SK-N-SH (cell line): ENCODE measurements around the gene IL1RL2. TPM values are rescaled to one million over a fixed set of nuclear protein-coding genes. Genes with fewer than 3 reads are reported as not detected.

ENCODE experiments used
- CTCF ChIA-PET: fragments of 300-600, 350-600 bp; formaldehyde crosslinking; extraction: SDS; loops from one replicate; lab custom pipeline; 2021; lab: Yijun Ruan, JAX
- POLR2A ChIA-PET: fragments of 350-600 bp; sonication (Branson Sonifier 250); formaldehyde crosslinking; extraction: SDS; loops from one replicate; lab custom pipeline; 2020; ENCODE audit warnings: antibody characterized with exemption, inconsistent platforms; lab: Yijun Ruan, JAX
- DNase-seq: peaks from one replicate; pipeline ENCODE4 v3.0.0; 2012
- H2AFZ ChIP-seq: fragments of 200-600 bp; sonication (generic); 2 replicates; pipeline ENCODE4 v1.8.1; 2016; ENCODE audit warnings: antibody characterized with exemption, mild to moderate bottlenecking, low read depth
- H3F3A ChIP-seq: fragments of 200-600 bp; sonication (generic); replicated peaks from 2 replicates; pipeline ENCODE3; 2016; ENCODE audit warnings: antibody characterized with exemption, mild to moderate bottlenecking; ENCODE audit not compliant: insufficient read depth
- H3K27ac ChIP-seq, 2 experiments: fragments of 200-500 bp in 1 of 2; fragments of 200-600 bp in 1 of 2; sonication (Bioruptor generic) in 1 of 2; sonication (generic), shearing (Covaris generic) in 1 of 2; 2 replicates each; pipeline versions ENCODE4 v1.5.1 to v1.6.1; 2014 to 2016; ENCODE audit warnings: low read depth in 2 of 2, inconsistent platforms in 1 of 2, low read length in 1 of 2, mild to moderate bottlenecking in 1 of 2, mixed read lengths in 1 of 2
- H3K27me3 ChIP-seq: fragments of 200-600 bp; sonication (generic), shearing (Covaris generic); 2 replicates; pipeline ENCODE4 v1.6.1; 2016; ENCODE audit warnings: mixed run types; ENCODE audit not compliant: insufficient read depth
- H3K36me3 ChIP-seq, 2 experiments: fragments of 200-500 bp in 1 of 2; fragments of 200-600 bp in 1 of 2; sonication (Bioruptor generic) in 1 of 2; sonication (generic) in 1 of 2; replicated peaks in 1 of 2; 2 replicates each; pipeline versions ENCODE3 to v1.5.1; 2014 to 2016; ENCODE audit warnings: low read length in 1 of 2, mild to moderate bottlenecking in 1 of 2; ENCODE audit not compliant: insufficient read depth in 2 of 2, control insufficient read depth in 1 of 2
- H3K4me1 ChIP-seq, 2 experiments: fragments of 200-500 bp in 1 of 2; fragments of 200-600 bp in 1 of 2; sonication (Bioruptor generic) in 1 of 2; sonication (generic), shearing (Covaris generic) in 1 of 2; 2 replicates each; pipeline versions ENCODE4 v1.5.1 to v1.6.1; 2014 to 2016; ENCODE audit warnings: low read depth in 1 of 2, low read length in 1 of 2, mixed run types in 1 of 2; ENCODE audit not compliant: insufficient read depth in 2 of 2, control insufficient read depth in 1 of 2
- H3K4me2 ChIP-seq: fragments of 200-600 bp; sonication (generic), shearing (Covaris generic); 2 replicates; pipeline ENCODE4 v1.6.1; 2017; ENCODE audit warnings: mixed run types
- H3K4me3 ChIP-seq, 2 experiments: fragments of 200-500 bp in 1 of 2; fragments of 200-600 bp in 1 of 2; sonication (Bioruptor generic) in 1 of 2; sonication (generic), shearing (Covaris generic) in 1 of 2; 2 replicates each; pipeline versions ENCODE4 v1.5.1 to v1.8.1; 2014 to 2016; ENCODE audit warnings: low read depth in 2 of 2, inconsistent platforms in 1 of 2, low read length in 1 of 2, mild to moderate bottlenecking in 1 of 2, mixed read lengths in 1 of 2, moderate library complexity in 1 of 2
- H3K79me2 ChIP-seq: fragments of 200-600 bp; sonication (generic); 2 replicates; pipeline ENCODE4 v1.8.1; 2017; ENCODE audit warnings: mild to moderate bottlenecking; ENCODE audit not compliant: insufficient read depth
- H3K9ac ChIP-seq: fragments of 200-600 bp; sonication (generic); 2 replicates; pipeline ENCODE4 v1.6.1; 2017; ENCODE audit warnings: mixed run types
- H3K9me2 ChIP-seq: fragments of 200-600 bp; sonication (generic); 2 replicates; pipeline ENCODE4 v1.6.1; 2017; ENCODE audit warnings: mixed run types
- H3K9me3 ChIP-seq: fragments of 200-600 bp; sonication (generic); 2 replicates; pipeline ENCODE4 v1.6.1; 2017; ENCODE audit warnings: mixed run types, mild to moderate bottlenecking, moderate library complexity
- H4K20me1 ChIP-seq: fragments of 200-600 bp; sonication (generic); 2 replicates; pipeline ENCODE4 v1.6.1; 2017; ENCODE audit warnings: mild to moderate bottlenecking, mixed run types; ENCODE audit not compliant: insufficient read depth
- ELF1 ChIP-seq: IDR thresholded peaks from 2 replicates; pipeline ENCODE4 v1.4.0; 2012
- EZH2phosphoT487 ChIP-seq: fragments of 200-600 bp; sonication (generic); IDR thresholded peaks from 2 replicates; pipeline ENCODE4 v1.6.1; 2017; ENCODE audit warnings: low read depth, mixed run types, mild to moderate bottlenecking, antibody characterized with exemption, moderate library complexity, borderline replicate concordance
- FOSL2 ChIP-seq: IDR thresholded peaks from 2 replicates; pipeline ENCODE4 v1.4.0; 2012; ENCODE audit warnings: low read depth, mild to moderate bottlenecking, moderate library complexity, borderline replicate concordance
- FOXJ3 ChIP-seq: sonication (generic); formaldehyde crosslinking; IDR thresholded peaks from 2 replicates; pipeline ENCODE4 v1.5.1; 2020; ENCODE audit warnings: mild to moderate bottlenecking, missing genetic modification reagents
- FOXM1 ChIP-seq: IDR thresholded peaks from 2 replicates; pipeline ENCODE4 v1.4.0; 2012; ENCODE audit warnings: low read depth, mild to moderate bottlenecking
- GABPA ChIP-seq: IDR thresholded peaks from 2 replicates; pipeline ENCODE4 v1.4.0; 2012; ENCODE audit warnings: low read depth, mild to moderate bottlenecking
- GATA2 ChIP-seq: sonication (generic); formaldehyde crosslinking; IDR thresholded peaks from 2 replicates; pipeline ENCODE4 v1.5.0; 2020; ENCODE audit warnings: mild to moderate bottlenecking, missing genetic modification reagents
- MEF2A ChIP-seq: IDR thresholded peaks from 2 replicates; pipeline ENCODE4 v1.4.0; 2012; ENCODE audit warnings: low read depth, borderline replicate concordance
- MXI1 ChIP-seq: IDR thresholded peaks from 2 replicates; pipeline ENCODE4 v1.6.1; 2012; ENCODE audit warnings: mild to moderate bottlenecking, low read depth, low read length, improper control_type of control experiment
- NFIC ChIP-seq: IDR thresholded peaks from 2 replicates; pipeline ENCODE4 v1.4.0; 2012; ENCODE audit warnings: borderline replicate concordance
- NRF1 ChIP-seq: IDR thresholded peaks from 2 replicates; pipeline ENCODE4 v1.6.1; 2012; ENCODE audit warnings: low read depth, mild to moderate bottlenecking, low read length
- POLR2AphosphoS5 ChIP-seq: IDR thresholded peaks from 2 replicates; pipeline ENCODE4 v1.6.1; 2012; ENCODE audit warnings: low read depth, low read length
- RAD21 ChIP-seq: IDR thresholded peaks from 2 replicates; pipeline ENCODE4 v1.6.1; 2012; ENCODE audit warnings: mild to moderate bottlenecking, low read length
- REST ChIP-seq: IDR thresholded peaks from 2 replicates; pipeline ENCODE4 v1.6.1; 2012; ENCODE audit warnings: mild to moderate bottlenecking, low read depth, low read length, moderate library complexity
- RFX5 ChIP-seq: IDR thresholded peaks from 2 replicates; pipeline ENCODE4 v1.6.1; 2012; ENCODE audit warnings: mild to moderate bottlenecking, improper control_type of control experiment, low read length
- RXRA ChIP-seq: IDR thresholded peaks from 2 replicates; pipeline ENCODE4 v1.4.0; 2012; ENCODE audit warnings: low read depth, mild to moderate bottlenecking, borderline replicate concordance
- SMC3 ChIP-seq: IDR thresholded peaks from 2 replicates; pipeline ENCODE4 v1.6.1; 2012; ENCODE audit warnings: low read depth, low read length, improper control_type of control experiment
- USF1 ChIP-seq: IDR thresholded peaks from 2 replicates; pipeline ENCODE4 v1.4.0; 2012; ENCODE audit warnings: low read depth, borderline replicate concordance
- YY1 ChIP-seq: IDR thresholded peaks from 2 replicates; pipeline ENCODE4 v1.4.0; 2012; ENCODE audit warnings: low read depth, mild to moderate bottlenecking
- WGBS: methylation state at CpG from one replicate; pipeline ENCODE4 v1.1.6; 2017; ENCODE audit warnings: low lambda C conversion rate; 5-methylcytosine and 5-hydroxymethylcytosine counted together
- polyA plus RNA-seq, 3 experiments: library from polyadenylated mRNA; depleted of rRNA; stranded (reverse); fragments of >200 nt; gene quantifications; 2 replicates each; pipeline ENCODE4 v1.2.3, GENCODE V29; 2012

IL1RL2 gene
- polyA plus RNA-seq, 1 of the 3 experiments (the other 2 are of a cell fraction), result 0.05 TPM

DNA sequence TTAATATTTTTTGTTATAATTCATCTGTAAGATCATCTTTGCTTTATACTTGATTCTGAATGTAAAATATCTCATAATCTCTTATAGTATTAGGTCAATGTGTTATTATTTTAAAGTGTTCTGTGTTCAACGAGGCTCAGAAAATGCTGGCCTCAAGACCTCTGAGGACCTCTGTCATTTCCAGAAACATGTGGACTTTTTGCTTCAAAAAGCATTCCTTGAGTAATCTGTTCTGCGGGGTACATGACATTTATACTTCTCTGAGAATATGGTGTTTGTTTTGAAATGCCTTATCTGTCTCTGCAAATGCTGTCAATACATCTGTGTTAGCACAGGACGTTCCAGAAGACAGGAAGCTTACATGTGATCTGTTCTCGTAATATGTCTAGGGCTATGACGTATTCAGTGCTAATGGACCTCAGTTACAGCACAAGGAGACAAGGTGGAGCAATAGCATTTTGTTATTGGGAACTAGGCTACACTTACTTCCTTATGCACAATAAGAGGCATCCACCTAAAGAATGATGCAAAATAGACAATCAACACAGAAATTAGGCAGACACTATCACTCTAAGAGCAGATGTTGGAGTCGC is 86.9 kb downstream of the IL1RL2 start:
- Histone ChIP-seq H2AFZ (no peak overlapping the region), H3K27me3 (peaks cover 22% of the 10 kb centered on the region; the same call in 1 of the 2 replicates), H3K36me3 (no peaks in the 10 kb centered on the region), H3K4me1 (no peaks in the 10 kb centered on the region), H3F3A (no peaks in the 10 kb centered on the region), H3K4me3 (no peak overlapping the region), H4K20me1 (no peaks in the 10 kb centered on the region), H3K9me3 (no peaks in the 10 kb centered on the region), H3K4me2 (no peak overlapping the region), H3K9me2 (no peaks in the 10 kb centered on the region), H3K27ac (no peak overlapping the region), H3K79me2 (no peaks in the 10 kb centered on the region), H3K9ac (no peak overlapping the region)
- no peak for DNase-seq
- 5% methylated on average over 6 of the region's 6 CpGs for WGBS
- TF ChIP-seq MXI1 (no peak), RAD21 (no peak), GATA2 (no peak), GABPA (no peak), YY1 (no peak), SMC3 (no peak), POLR2AphosphoS5 (no peak), RXRA (no peak), NFIC (no peak), ELF1 (no peak), FOXJ3 (CRISPR knock-in tag) (no peak), MEF2A (no peak), NRF1 (no peak), USF1 (no peak), FOSL2 (no peak), REST (no peak), EZH2phosphoT487 (no peak), FOXM1 (no peak), RFX5 (no peak)
- ChIA-PET CTCF (interaction anchor here (0.8 to 1.5 kb wide), 2 partner anchors 33 to 253 kb away, joined by 4 to 5 read pairs; no protein-coding TSS in a partner anchor), POLR2A (no interaction called here)
